UCSD-AML1 (cell line): ENCODE measurements around the gene PGA4.
"Not testable (repeated sequence)": the region's sequence is repeated elsewhere in the genome, so short reads cannot be mapped to it uniquely, and the experiment has no call there.

Experiments
- DNase-seq: peaks from one replicate; lab custom pipeline; 2025; ENCODE audit not compliant: unreplicated experiment; lab: John Stamatoyannopoulos, UW

Gene PGA4

GRCh38 chr11:61203873-61204272 lies 18.3 kb upstream of the PGA4 start:
- DNase-seq: not testable (repeated sequence)

- DNase-seq: not testable (repeated sequence)
These were observed 17.6 kb upstream of the PGA4 start for GRCh38 chr11:61204502-61205059.

- not testable (repeated sequence) for DNase-seq
These were observed 14.4 kb upstream of the PGA4 start for GRCh38 chr11:61207636-61208310.

- not testable (repeated sequence) for DNase-seq
These were observed 11.5 kb upstream of the PGA4 start for GRCh38 chr11:61210629-61211028.

- not testable (repeated sequence) for DNase-seq
These were observed 10.7 kb upstream of the PGA4 start for GRCh38 chr11:61211327-61211952.

- DNase-seq: not testable (repeated sequence)
These were observed 9.9 kb upstream of the PGA4 start for GRCh38 chr11:61212202-61212601.

- not testable (repeated sequence) for DNase-seq
These were observed 8.3 kb upstream of the PGA4 start for GRCh38 chr11:61213711-61214324.

GRCh38 chr11:61218306-61218705 lies 3.8 kb upstream of the PGA4 start:
- not testable (repeated sequence) for DNase-seq

- DNase-seq: not testable (repeated sequence)
These were observed 3.1 kb upstream of the PGA4 start for GRCh38 chr11:61219016-61219415.

- DNase-seq: not testable (repeated sequence)
These were observed 545 bp downstream of the PGA4 start for GRCh38 chr11:61222692-61223091.

GRCh38 chr11:61226457-61227137 lies 4.5 kb downstream of the PGA4 start:
- not testable (repeated sequence) for DNase-seq

GRCh38 chr11:61229458-61229857 lies 7.3 kb downstream of the PGA4 start:
- DNase-seq: not testable (repeated sequence)

GRCh38 chr11:61231033-61231432 lies 8.9 kb downstream of the PGA4 start:
- not testable (repeated sequence) for DNase-seq

- DNase-seq: not testable (repeated sequence)
These were observed 9.4 kb downstream of the PGA4 start for GRCh38 chr11:61231585-61231984.

- DNase-seq: not testable (repeated sequence)
These were observed 10.5 kb downstream of the PGA4 start for GRCh38 chr11:61232548-61233145.

- DNase-seq: not testable (repeated sequence)
These were observed 15.0 kb downstream of the PGA4 start for GRCh38 chr11:61237130-61237529.

GRCh38 chr11:61240288-61240687 lies 18.1 kb downstream of the PGA4 start:
- DNase-seq: not testable (repeated sequence)

GRCh38 chr11:61240875-61241274 lies 18.7 kb downstream of the PGA4 start, which contains the start of gene PGA5:
TSS of gene PGA5 (plus strand) at chr11:61241175. CDS start at chr11:61241227, 52 bp downstream.
- not testable (repeated sequence) for DNase-seq

GRCh38 chr11:61241526-61241925 lies 19.4 kb downstream of the PGA4 start:
- not testable (repeated sequence) for DNase-seq

- not testable (repeated sequence) for DNase-seq
These were observed 23.3 kb downstream of the PGA4 start for GRCh38 chr11:61245284-61245964.
